A673 (cell line): ENCODE data around the gene ANO7. TPM values are rescaled to one million over a fixed set of nuclear protein-coding genes. Genes with fewer than 3 reads are reported as not detected.

ENCODE experiments used
- BruUV-seq: library from RNA; stranded (reverse); fragments of 400-500 nt; replicated peaks from 2 replicates; lab custom pipeline; 2021; lab: Mats Ljungman, UMichigan
- CTCF ChIA-PET: fragments of 300-600 bp; sonication (Branson Sonifier 250); formaldehyde crosslinking; loops from one replicate; lab custom pipeline; 2022; ENCODE audit warnings: antibody characterized with exemption; lab: Charles Lee
- POLR2A ChIA-PET: fragments of 300-600 bp; sonication (Branson Sonifier 250); formaldehyde crosslinking; loops from one replicate; lab custom pipeline; 2022; ENCODE audit warnings: antibody characterized with exemption; ENCODE audit not compliant: low non-redundant PET; lab: Charles Lee
- DNase-seq: peaks from one replicate; pipeline ENCODE4 v3.0.0-alpha.2; 2015; ENCODE audit warnings: low spot score
- H3K27ac ChIP-seq: fragments of 200-600 bp; sonication (generic); 2 replicates; pipeline ENCODE4 v1.5.1; 2016; ENCODE audit warnings: mixed run types, low read depth, mild to moderate bottlenecking, mixed read lengths, antibody characterized with exemption, low read length; ENCODE audit not compliant: poor library complexity, severe bottlenecking
- H3K27me3 ChIP-seq: fragments of 200-600 bp; sonication (generic); replicated peaks from 2 replicates; pipeline ENCODE4 v1.6.1; 2017; ENCODE audit warnings: mixed run types, low read depth, mild to moderate bottlenecking, mixed read lengths, antibody characterized with exemption, low read length; ENCODE audit not compliant: insufficient read depth, poor library complexity
- H3K36me3 ChIP-seq: fragments of 200-600 bp; sonication (generic); 2 replicates; pipeline ENCODE4 v1.6.1; 2016; ENCODE audit warnings: mixed run types, mild to moderate bottlenecking, mixed read lengths, antibody characterized with exemption, low read length; ENCODE audit not compliant: insufficient read depth, poor library complexity, severe bottlenecking
- H3K4me1 ChIP-seq: fragments of 200-600 bp; sonication (generic); 2 replicates; pipeline ENCODE4 v1.6.1; 2017; ENCODE audit warnings: mixed run types, mild to moderate bottlenecking, mixed read lengths, antibody characterized with exemption, low read length; ENCODE audit not compliant: insufficient read depth, poor library complexity, severe bottlenecking
- H3K4me3 ChIP-seq: fragments of 200-600 bp; sonication (generic); 2 replicates; pipeline ENCODE4 v1.5.1; 2016; ENCODE audit warnings: low read depth, mixed run types, mild to moderate bottlenecking, mixed read lengths, low read length; ENCODE audit not compliant: poor library complexity, severe bottlenecking
- H3K9me3 ChIP-seq: fragments of 200-600 bp; sonication (generic); 2 replicates; pipeline ENCODE4 v1.6.1; 2016; ENCODE audit warnings: mixed run types, low read depth, mild to moderate bottlenecking, mixed read lengths, antibody characterized with exemption, low read length; ENCODE audit not compliant: poor library complexity, severe bottlenecking
- CTCF ChIP-seq: fragments of 300-800, 200-600 bp; sonication (generic); conservative IDR thresholded peaks from 2 replicates; pipeline ENCODE4 v1.5.1; 2017; ENCODE audit warnings: low read depth, mild to moderate bottlenecking, antibody characterized with exemption, low read length, moderate library complexity, mixed read lengths
- EZH2 ChIP-seq: fragments of 200-600 bp; sonication (generic); IDR thresholded peaks from 2 replicates; pipeline ENCODE4 v1.6.1; 2017; ENCODE audit warnings: borderline replicate concordance, low read depth, mild to moderate bottlenecking, mixed read lengths, antibody characterized with exemption, low read length; ENCODE audit not compliant: poor library complexity, severe bottlenecking
- intact Hi-C: fragments of 100-400 bp; cut with micrococcal nuclease; formaldehyde crosslinking; loops from one replicate; pipeline ENCODE4 v1.10.0; 2022; ENCODE audit not compliant: unreplicated experiment
- total RNA-seq: library from RNA; stranded (reverse); gene quantifications from 2 replicates; pipeline ENCODE4 v1.2.3, GENCODE V29; 2021

The ANO7 gene
- total RNA-seq, 1 experiment from 2014 or later: 0.45 TPM

- no peaks in the 10 kb centered on the region for H3K4me1 ChIP-seq
- TF ChIP-seq EZH2 (no peak), CTCF (no peak)
- no peaks in the 10 kb centered on the region for H3K36me3 ChIP-seq
- ChIA-PET POLR2A (no interaction called here), CTCF (no interaction called here)
- intact Hi-C loops: no loop called here
- no peaks in the 10 kb centered on the region for H3K27me3 ChIP-seq
- no peaks in the 10 kb centered on the region for H3K9me3 ChIP-seq
- no peak for DNase-seq
- no TSS peak for BruUV-seq
- no peak overlapping the region for H3K4me3 ChIP-seq
- no peak overlapping the region for H3K27ac ChIP-seq
Observed at GRCh38 chr2:241219856-241220356, 31.4 kb downstream of the ANO7 start.

- no peak for DNase-seq
- CTCF ChIA-PET: no interaction called here
- no peak for TF ChIP-seq CTCF
- TF ChIP-seq EZH2: no peak
- POLR2A ChIA-PET: no interaction called here
- Histone ChIP-seq H3K9me3 (no peaks in the 10 kb centered on the region), H3K27me3 (no peaks in the 10 kb centered on the region), H3K27ac (no peak overlapping the region), H3K4me1 (no peaks in the 10 kb centered on the region), H3K4me3 (no peak overlapping the region), H3K36me3 (peaks cover 16% of the 10 kb centered on the region)
- intact Hi-C loops: no loop called here
- no TSS peak for BruUV-seq
Observed at GRCh38 chr2:241223211-241224017, 34.9 kb downstream of the ANO7 start.

- CTCF ChIA-PET: interaction anchor here (0.7 kb wide), 1 partner anchor 152 kb away, joined by 7 read pairs; no protein-coding TSS in a partner anchor
- POLR2A ChIA-PET: no interaction called here
- no peak overlapping the region for H3K4me3 ChIP-seq
- peak; percentile 24 for DNase-seq
- no peaks in the 10 kb centered on the region for H3K4me1 ChIP-seq
- TF ChIP-seq CTCF: no peak
- TF ChIP-seq EZH2: no peak
- intact Hi-C loops: no loop called here
- H3K9me3 ChIP-seq: no peaks in the 10 kb centered on the region
- H3K27ac ChIP-seq: no peak overlapping the region
- no peaks in the 10 kb centered on the region for H3K27me3 ChIP-seq
- H3K36me3 ChIP-seq: peaks cover 25% of the 10 kb centered on the region
- no TSS peak for BruUV-seq
Observed at GRCh38 chr2:241224018-241224850, 35.8 kb downstream of the ANO7 start.
